ENCODE measurements around the gene CTNNA1.
A peak's percentile ranks its signal among the peaks of the same experiment; 100 is the strongest.

The CTNNA1 gene

DNA sequence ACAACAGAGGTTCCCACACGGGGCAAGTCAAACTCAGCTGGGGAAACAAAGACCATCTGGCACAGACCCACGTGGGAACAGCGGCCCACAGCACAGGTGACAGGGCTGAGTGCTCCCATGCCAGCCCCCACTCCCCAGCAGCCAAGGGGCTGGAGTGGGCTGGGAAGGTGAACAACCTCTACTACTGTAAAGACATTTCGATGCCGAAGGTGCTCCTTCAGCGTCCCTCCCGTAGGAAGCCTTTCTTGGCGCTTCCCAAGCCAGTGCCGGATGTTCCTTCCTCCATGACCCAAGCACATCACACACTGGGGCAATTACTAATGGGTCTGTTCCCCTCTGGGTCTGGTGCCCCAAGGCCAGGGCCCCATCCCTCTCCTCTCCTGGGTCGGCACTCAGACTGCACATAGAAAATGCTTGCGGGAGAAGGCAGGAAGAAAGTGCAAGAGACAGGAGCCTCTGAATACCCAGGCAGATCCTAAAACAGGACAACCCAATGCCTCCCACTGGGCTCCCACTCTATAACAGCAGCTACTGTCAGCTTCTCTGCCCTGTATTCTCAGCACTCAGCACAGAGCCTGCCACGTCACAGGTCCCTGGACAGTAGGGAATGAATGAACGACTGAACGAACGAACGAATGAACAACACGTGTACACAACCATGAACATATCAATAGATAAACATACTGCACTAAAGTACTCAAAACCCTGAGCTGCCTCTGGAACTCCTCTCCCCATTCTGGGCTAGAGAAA is 198.9 kb downstream of the CTNNA1 start:
- no peak for DNase-seq

- peak; percentile 49 for DNase-seq
These were observed 199.7 kb downstream of the CTNNA1 start for GRCh38 chr5:138952962-138953361.

GRCh38 chr5:138953387-138954256 is 200.4 kb downstream of the CTNNA1 start:
- DNase-seq = peak; percentile 91

DNA sequence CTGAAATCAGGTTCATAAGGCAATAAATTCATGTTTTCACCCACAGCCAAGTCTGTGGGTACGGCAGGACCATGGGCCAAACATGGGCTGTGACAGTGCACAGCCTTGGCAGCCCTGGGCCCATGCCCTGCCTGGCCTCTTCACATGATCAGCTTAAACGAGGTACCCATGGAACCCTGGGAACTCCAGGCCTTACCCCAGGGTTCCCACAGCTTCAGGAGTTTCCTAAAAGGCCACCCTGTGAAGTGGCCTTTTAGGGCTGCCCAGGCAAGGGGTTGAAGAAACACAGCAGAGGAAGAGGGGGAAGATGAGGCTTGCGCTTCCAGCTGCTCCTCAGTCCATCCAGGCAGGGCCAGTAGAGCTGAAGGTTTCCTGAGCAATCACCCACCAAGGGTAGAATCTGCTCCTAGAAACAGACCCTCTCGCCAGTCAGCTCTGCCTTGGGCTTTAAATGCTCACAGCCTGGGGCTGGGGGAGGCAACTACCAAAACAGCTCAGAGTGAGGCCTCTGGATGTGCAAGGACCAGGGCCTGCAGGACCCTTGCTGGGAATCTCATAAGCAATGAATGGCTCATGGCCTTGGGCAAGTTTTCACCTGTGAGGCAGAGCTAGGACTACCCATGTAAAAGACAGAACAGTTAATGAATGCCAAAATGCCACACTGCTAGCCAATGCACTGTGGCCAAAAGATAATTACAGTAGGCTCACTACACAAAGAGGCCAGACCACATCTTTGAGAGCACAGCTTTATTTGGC is 201.2 kb downstream of the CTNNA1 start:
- DNase-seq = no peak

DNA sequence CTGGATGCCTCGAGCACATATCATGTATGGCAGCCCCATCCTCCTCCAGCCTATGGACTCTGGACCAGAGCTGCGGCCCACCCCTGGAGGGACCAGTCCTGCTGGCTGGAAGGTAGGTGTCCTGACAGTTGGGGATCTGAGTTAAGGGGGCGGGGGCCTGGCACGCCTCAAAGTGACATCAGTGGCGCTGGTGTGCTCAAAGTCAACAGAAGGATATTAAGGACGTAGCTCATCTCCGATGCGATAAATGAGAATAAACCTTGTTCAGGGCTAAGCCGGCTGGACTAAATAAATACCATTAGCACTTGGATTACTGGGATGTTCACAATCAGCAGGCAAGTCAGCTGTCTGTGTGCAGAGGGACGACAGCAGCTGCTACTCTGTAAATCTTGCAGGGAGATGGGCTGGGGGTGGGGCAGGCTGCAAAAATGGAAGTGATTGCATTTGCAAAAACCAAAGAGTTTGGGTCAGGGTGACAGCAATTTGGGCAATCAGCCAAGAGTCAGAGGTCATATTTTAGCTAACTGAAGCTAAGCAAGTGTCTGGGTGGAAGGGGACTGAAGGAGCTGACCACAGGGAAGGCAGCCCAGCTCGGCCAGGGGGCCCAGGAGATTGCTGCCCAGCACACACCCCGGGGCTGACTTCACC is 201.9 kb downstream of the CTNNA1 start:
- peak; percentile 40 for DNase-seq

DNA sequence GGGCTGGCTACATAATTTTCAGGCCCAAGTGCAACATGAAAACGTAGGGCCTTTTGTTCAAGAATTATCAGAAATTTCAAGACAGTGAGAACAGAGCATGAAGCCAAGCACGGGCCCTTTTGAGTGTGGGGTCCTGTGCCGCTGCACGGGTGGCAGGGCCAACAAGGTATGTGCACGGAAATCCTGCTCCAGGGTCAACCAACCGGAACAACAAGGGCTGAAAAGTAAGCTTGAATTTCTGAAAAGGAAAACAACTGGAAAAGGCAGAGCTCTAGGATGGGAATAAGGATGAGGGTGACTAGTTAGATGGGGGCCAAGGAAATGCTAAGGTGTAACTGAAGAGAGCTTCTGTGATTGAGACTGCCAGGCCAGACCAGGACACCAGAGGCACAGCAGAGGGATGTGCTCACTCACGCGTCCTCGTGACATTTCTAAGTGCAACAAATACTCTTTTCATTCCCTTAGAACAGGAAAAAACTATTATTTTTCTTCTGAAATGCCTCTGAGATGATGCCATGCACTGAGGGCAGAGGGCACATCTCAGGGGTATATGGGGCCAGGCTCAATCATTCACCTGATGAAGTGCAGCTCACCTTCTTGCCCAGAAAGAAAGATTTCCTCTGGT is 202.6 kb downstream of the CTNNA1 start:
- DNase-seq = no peak

DNA sequence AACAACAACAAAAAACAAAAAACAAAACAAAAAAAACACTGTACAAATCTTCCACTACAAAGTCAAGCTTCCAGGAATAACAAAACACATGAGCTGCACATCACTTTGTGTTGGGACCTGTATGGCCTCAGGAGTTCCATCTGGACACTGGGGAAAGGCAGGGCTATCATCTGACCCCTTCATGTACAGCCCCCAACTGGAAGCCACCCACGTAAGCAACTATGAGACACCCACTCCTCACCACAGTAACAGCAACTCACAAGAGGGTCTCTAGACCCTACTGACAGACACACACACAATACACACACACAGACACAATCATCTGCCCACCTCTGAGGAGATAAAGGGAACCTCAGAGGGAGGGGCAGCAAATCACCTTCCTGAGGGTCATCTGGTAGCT is 203.6 kb downstream of the CTNNA1 start:
- no peak for DNase-seq

DNA sequence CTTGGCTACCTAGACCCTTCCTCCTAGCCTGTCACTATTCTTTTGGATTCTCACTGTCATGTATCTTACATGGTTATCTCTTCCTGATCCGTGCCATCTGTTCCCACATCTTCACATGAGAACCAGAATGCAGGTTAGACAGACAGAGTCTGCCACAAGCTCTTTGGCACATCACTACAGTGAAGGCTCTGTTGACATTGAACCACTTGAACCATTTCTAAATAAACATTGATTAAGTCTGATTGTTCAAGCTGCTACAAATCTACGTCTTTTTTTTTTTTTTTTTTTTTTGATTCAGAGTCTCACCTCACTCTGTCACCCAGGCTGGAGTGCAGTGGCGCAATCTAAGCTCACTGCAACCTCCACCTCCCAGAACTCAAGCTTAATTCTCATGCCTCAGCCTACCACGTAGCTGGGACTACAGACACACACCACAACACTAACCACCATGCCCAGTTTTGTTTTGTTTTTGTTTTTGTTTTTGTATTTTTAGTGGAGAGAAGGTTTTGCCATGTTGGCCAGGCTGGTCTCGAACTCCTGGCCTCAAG is 207.0 kb downstream of the CTNNA1 start:
- no peak for DNase-seq

DNA sequence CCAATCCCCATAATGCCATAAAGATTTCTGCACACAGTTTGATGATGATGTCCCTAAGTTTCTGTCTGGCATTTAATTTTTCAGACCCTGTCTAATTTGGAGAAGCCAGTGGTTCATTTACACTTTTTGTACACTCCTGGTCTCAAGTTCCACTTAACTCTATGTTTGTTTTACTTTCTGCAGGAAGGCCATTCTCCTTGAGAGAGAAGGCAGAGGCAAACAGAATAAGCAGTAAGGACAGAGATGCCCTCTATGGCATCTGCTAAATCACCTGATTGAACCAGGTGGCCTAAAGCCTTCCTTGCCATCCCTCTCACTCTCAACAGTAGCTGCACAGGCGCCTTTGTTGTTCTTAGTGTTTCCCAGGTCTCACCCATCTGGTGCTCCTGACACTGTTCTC is 208.0 kb downstream of the CTNNA1 start:
- no peak for DNase-seq

DNA sequence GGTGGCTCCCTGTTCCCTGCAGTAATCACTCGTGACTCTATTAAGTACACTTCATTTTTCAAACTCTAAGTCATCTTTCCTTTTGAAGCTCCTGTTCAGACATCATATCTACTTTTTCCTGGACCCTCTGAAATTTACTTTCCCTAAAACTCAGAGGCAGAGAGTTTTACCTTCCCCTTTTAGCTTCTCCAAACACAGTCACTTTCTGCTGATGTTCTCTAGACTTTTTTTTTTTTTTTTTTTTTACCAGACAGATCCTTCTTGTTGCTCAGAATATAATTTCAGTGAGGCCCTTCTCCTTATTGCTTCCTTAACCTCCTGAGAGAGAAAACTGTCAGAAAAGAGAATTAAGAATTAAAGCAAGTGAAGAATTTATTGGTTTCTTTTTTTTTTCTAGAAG is 208.5 kb downstream of the CTNNA1 start:
- DNase-seq = no peak

DNA sequence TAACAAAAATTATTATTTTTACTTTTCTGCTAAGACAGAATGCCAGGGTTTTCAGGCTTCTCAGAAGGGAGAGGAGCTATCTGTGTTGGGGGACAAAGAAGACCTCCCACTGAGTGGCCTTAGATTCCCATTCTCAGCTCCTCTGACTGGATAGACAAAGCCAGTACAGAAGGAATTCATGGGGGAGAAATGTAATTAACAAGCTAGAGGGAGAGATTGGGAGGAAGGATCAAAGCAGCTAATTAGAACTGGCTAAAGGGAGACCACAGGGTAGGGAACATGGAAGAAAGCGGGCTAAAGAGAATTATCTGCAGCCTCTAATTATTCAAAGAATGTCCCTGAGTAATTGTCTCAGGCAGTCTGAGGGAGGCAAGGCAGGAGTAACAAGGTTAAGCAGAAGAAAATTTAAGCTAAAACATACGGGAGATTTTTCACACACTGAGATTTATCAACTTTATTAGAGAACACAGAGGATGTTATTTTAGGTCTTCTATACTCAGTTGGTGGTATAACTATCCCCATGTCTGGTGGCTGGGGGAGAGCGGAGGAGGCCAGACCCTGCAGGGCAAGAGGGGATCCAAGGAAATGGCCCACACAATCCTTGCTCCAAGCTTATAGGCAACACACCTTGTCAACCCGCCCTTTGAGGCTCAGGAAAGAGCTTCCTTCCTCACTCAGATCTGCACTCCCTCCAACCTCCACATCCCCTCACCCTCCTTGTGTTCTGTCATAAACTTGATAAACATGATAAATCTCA is 209.6 kb downstream of the CTNNA1 start:
- DNase-seq = no peak

GRCh38 chr5:138963763-138964371 is 210.6 kb downstream of the CTNNA1 start:
- no peak for DNase-seq

DNA sequence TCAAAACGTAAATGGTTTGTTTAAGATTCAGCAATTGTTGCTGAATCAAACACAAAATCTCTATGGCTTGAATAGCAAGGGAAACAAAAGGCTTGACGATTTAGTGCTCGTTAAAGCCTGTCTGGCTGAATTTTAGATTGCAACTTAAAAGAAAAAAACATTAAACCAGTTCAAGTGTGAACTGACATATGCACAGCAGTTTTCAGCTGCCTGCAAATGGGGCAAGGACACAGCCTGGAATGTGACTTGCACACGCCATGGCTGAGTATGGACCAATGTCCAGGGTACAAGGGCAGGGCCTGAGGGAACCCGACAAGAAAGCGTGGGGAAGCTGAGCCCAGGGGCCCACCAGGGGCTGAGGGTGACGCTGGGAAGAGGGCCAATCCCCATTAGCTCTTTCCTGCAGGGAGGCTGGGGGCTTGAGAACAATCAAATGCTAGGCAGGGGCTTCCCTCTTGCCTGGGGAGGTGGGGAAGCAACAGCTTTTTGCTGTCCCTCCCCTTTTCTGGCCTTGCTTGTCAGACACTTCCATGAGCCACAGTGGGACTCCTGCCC is 211.5 kb downstream of the CTNNA1 start:
- no peak for DNase-seq

DNA sequence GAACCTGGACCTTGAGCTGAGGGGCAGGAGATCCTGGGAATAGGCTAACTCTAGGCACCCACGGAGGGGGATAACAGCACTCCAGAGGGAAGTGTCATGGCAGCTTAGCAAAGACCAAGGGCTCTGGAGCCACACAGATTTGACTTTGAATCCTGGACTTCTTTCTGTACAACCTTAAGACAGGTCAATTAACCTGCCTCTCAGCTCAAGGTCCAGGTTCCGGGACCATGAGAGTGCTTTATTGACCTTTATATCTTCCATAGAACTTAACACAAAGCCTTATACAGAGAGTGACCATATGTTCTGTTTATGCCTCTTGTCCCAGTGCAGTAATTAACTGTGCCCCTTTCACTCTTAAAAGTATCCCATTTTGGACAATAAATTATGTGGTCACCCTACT is 212.4 kb downstream of the CTNNA1 start:
- no peak for DNase-seq

- no peak for DNase-seq
These were observed 213.2 kb downstream of the CTNNA1 start for GRCh38 chr5:138966236-138966985.

GRCh38 chr5:138967791-138968448 is 214.7 kb downstream of the CTNNA1 start:
- no peak for DNase-seq

DNA sequence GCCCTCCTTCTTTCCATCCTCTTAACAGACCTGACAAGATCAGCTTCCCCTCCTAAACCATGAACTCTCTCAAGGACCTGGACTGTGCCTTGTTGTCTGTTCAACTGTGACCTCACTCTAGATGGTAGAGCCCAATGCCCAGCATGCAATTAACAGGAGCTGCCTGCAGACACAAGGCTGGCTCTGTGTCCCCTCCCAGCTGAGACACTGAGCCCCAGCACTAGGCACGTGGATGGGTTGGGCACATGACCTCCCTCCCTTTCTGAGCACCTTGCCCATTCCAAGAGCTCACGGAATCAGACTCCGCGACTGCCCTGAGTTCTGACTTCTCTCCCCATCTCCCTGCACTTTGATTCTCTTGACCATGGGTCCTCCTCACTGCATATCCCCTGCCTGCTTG is 215.4 kb downstream of the CTNNA1 start:
- DNase-seq = no peak

- no peak for DNase-seq
These were observed 216.2 kb downstream of the CTNNA1 start for GRCh38 chr5:138969323-138970002.

DNA sequence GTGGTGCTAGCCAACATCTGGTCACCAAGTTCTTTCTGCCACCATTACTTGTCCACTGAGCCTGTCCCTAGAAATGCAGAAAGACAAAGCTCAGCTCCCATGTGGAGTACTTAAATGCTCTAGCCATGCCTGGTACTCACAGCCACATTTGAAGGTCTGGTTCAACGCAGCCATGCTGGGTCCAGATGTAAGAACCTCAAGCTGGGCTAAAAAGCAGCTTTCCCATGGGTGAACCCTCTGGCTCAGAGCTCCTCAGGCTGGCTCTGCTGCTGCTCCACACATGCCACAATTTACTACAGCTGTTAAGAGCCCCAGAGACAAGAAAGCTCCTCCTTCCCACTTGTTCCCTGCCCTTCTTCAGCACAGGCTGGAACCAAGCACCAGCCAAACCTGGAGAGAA is 219.0 kb downstream of the CTNNA1 start:
- no peak for DNase-seq
